K562 (cell line): ENCODE data around the gene LRP2BP. TPM values are rescaled to one million over a fixed set of nuclear protein-coding genes. Genes with fewer than 3 reads are reported as not detected.

Experiments used
- ATF1 ChIP-seq, 2 experiments: fragments of 450-650 bp in 1 of 2; IDR thresholded peaks; 2 replicates each; pipeline ENCODE4 v1.6.1; 2016; ENCODE audit warnings: missing compliant biosample characterization in 1 of 2, missing genetic modification characterization in 1 of 2
- CBFA2T3 ChIP-seq: fragments of 450-650 bp; IDR thresholded peaks from 2 replicates; pipeline ENCODE4 v1.6.1; 2017
- JUND ChIP-seq, 2 experiments: IDR thresholded peaks; 2 replicates in 1 of 2; 3 replicates in 1 of 2; pipeline ENCODE4 v1.6.1; 2011; ENCODE audit warnings: borderline replicate concordance in 2 of 2, low read depth in 2 of 2, low read length in 2 of 2, improper control_type of control experiment in 1 of 2, missing biosample characterization in 1 of 2, missing genetic modification characterization in 1 of 2, missing genetic modification reagents in 1 of 2
- MTF1 ChIP-seq: fragments of 250-450 bp; sonication (Bioruptor Pico); IDR thresholded peaks from 2 replicates; pipeline ENCODE4 v1.9.0; 2021; ENCODE audit warnings: moderate library complexity, mild to moderate bottlenecking, inconsistent platforms, borderline replicate concordance
- PCBP2 ChIP-seq: fragments of 200-400 bp; formaldehyde crosslinking; IDR thresholded peaks from 2 replicates; pipeline ENCODE4 v1.6.1; 2018; ENCODE audit warnings: low read length, low read depth, mild to moderate bottlenecking, moderate library complexity; ENCODE audit not compliant: poor library complexity, severe bottlenecking
- TCF7L2 ChIP-seq: fragments of 150-350 bp; IDR thresholded peaks from 2 replicates; pipeline ENCODE4 v1.6.1; 2016; ENCODE audit warnings: low read depth, mild to moderate bottlenecking, low read length, moderate library complexity
- ZNF12 ChIP-seq: sonication (generic); formaldehyde crosslinking; IDR thresholded peaks from 2 replicates; pipeline ENCODE4 v1.4.0; 2020; ENCODE audit warnings: mild to moderate bottlenecking, missing genetic modification reagents
- ZNF143 ChIP-seq: sonication (generic); formaldehyde crosslinking; IDR thresholded peaks from 2 replicates; pipeline ENCODE4 v1.9.0; 2022; ENCODE audit warnings: mild to moderate bottlenecking, missing genetic modification reagents
- polyA plus RNA-seq, 8 experiments: library from polyadenylated mRNA; depleted of rRNA in 4 of 8; stranded (reverse) in 5 of 8; unstranded in 3 of 8; fragments of >200 nt; fragmentation: Nextera tagmentation in 2 of 8; fragmentation: Illumina TruSeq in 1 of 8; extraction: Ambion mirVana in 2 of 8; extraction: Trizol in 1 of 8; gene quantifications; 2 replicates each; pipeline versions ENCODE4 v1.2.1 to v1.2.3, GENCODE V29; 2011 to 2014; ENCODE audit warnings: inconsistent platforms in 1 of 8, missing spikeins in 1 of 8
- total RNA-seq, 7 experiments: library from RNA; depleted of rRNA in 6 of 7; stranded (reverse); fragments of >200 nt in 6 of 7; fragmentation: Illumina TruSeq in 2 of 7; extraction: Trizol in 2 of 7; gene quantifications; 2 replicates each; pipeline versions ENCODE4 v1.2.1 to v1.2.3, GENCODE V29; 2011 to 2021; ENCODE audit warnings: low replicate concordance in 1 of 7
- TF ChIP-seq, protein P1 (sequence below), 2 experiments: fragments of 450-650 bp; IDR thresholded peaks; 2 replicates each; pipeline ENCODE4 v1.6.1; 2016; ENCODE audit warnings: mild to moderate bottlenecking in 2 of 2, borderline replicate concordance in 1 of 2, low read depth in 1 of 2, moderate library complexity in 1 of 2
- TF ChIP-seq, protein P2 (sequence below): fragments of 200-800 bp; sonication (Bioruptor generic); IDR thresholded peaks from 2 replicates; pipeline ENCODE4 v1.6.1; 2017; ENCODE audit warnings: missing genetic modification characterization, missing compliant biosample characterization

Gene LRP2BP
- total and polyA plus RNA-seq, 9 of the 15 experiments (the other 6 are each of a cell fraction or from before 2014, with no cell fraction given) = 0.42 to 2.1 (median 0.62) TPM

DNA sequence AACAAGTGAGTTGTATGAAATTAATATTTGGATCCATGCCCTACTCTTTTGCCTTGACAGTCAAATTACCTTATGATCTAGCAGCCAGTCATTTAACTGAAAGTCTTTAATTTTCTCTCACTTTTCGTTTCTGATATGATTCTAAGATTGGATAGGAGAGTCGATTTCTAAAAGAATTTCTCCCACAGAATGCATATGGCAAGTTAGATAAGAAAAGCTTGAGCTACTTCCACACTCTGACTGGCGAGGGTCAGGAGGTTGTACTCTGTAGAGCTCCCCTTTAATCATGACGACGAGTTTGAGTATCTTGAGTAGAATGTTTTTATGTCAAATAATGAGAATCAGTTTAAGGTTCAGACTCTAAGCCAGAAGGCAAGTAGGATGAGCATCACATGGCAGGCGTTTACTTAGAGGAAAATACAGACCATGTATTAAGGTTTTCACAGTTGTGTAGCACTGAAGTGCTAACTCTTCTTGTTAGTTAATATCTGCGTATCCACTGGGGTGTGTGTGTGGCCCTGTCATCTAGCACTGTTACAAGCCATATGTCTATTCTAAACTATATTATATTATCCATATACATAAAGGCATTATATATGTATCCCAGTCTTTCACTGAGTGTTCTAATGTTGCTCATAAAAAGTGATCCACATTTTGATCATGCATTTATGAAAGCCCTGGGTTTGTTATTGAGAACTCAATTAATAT, 37.8 kb downstream of the LRP2BP start (continued):
- TF ChIP-seq, protein P1, sequence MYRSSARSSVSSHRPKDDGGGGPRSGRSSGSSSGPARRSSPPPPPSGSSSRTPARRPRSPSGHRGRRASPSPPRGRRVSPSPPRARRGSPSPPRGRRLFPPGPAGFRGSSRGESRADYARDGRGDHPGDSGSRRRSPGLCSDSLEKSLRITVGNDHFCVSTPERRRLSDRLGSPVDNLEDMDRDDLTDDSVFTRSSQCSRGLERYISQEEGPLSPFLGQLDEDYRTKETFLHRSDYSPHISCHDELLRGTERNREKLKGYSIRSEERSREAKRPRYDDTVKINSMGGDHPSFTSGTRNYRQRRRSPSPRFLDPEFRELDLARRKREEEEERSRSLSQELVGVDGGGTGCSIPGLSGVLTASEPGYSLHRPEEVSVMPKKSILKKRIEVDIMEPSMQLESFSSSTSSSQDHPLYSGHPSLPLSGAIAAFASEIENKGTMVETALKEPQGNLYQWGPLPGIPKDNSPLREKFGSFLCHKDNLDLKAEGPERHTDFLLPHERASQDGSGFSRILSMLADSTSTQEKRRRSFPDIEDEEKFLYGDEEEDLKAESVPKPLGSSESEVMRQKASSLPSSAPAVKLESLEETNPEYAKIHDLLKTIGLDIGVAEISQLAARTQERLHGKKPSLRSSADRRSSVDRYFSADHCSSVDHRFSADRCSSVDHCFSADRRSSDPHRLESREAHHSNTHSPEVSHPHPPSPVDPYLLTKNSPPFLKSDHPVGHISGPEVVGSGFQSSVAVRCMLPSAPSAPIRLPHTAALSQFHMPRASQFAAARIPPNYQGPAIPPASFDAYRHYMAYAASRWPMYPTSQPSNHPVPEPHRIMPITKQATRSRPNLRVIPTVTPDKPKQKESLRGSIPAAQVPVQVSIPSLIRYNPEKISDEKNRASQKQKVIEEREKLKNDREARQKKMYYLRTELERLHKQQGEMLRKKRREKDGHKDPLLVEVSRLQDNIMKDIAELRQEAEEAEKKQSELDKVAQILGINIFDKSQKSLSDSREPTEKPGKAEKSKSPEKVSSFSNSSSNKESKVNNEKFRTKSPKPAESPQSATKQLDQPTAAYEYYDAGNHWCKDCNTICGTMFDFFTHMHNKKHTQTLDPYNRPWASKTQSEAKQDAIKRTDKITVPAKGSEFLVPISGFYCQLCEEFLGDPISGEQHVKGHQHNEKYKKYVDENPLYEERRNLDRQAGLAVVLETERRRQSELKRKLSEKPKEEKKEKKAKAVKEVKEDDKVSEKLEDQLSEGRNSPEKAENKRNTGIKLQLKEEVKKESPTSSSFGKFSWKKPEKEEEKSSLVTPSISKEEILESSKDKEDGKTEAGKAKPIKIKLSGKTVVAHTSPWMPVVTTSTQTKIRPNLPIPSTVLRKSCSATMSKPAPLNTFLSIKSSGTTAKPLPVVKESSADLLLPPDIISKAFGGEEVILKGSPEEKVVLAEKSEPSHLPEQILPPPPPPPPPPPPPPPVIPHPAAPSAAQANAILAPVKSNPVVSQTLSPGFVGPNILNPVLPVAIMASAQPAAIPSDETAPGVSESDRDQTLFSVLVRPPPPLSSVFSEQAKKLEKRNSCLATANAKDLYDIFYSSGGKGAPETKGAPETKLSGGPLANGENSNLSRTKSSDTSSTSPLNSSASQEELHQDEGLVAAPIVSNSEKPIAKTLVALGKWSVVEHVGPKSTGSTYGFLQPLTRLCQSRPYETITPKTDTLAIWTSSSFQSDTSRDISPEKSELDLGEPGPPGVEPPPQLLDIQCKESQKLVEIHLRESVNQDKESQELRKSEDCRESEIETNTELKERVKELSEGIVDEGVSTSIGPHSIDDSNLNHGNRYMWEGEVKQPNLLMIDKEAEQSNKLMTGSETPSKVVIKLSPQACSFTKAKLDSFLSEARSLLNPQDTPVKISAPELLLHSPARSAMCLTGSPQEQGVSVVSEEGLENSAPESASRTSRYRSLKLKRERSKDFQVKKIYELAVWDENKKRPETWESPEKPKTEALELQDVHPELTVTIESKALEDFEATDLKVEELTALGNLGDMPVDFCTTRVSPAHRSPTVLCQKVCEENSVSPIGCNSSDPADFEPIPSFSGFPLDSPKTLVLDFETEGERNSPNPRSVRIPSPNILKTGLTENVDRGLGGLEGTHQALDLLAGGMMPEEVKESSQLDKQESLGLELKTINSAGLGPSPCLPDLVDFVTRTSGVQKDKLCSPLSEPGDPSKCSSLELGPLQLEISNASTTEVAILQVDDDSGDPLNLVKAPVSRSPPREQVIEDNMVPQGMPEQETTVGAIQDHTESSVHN (IDR thresholded peaks at IDR 0.05; ENCODE audit: borderline replicate concordance in 1 of 2, low read depth in 1 of 2) = no peak
- no peak for TF ChIP-seq ATF1 (CRISPR knock-in tag; IDR thresholded peaks at IDR 0.05)
- peak; percentile 6; the same call in 1 of the 2 replicates for TF ChIP-seq ATF1 (tag; IDR thresholded peaks at IDR 0.05)
- TF ChIP-seq ZNF12 (CRISPR knock-in tag) = no peak
- TF ChIP-seq CBFA2T3 = peak; percentile 80
- TF ChIP-seq, protein P2, sequence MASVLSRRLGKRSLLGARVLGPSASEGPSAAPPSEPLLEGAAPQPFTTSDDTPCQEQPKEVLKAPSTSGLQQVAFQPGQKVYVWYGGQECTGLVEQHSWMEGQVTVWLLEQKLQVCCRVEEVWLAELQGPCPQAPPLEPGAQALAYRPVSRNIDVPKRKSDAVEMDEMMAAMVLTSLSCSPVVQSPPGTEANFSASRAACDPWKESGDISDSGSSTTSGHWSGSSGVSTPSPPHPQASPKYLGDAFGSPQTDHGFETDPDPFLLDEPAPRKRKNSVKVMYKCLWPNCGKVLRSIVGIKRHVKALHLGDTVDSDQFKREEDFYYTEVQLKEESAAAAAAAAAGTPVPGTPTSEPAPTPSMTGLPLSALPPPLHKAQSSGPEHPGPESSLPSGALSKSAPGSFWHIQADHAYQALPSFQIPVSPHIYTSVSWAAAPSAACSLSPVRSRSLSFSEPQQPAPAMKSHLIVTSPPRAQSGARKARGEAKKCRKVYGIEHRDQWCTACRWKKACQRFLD = no peak
- TF ChIP-seq PCBP2 = no peak
- no peak for TF ChIP-seq TCF7L2
- peak; percentile 16; the same call in 1 of the 2 replicates for TF ChIP-seq JUND (IDR thresholded peaks at IDR 0.05; ENCODE audit: borderline replicate concordance, low read depth, low read length)
- no peak; the same call in 2 of the 3 replicates for TF ChIP-seq JUND (tag; IDR thresholded peaks at IDR 0.05; ENCODE audit: borderline replicate concordance, low read depth, low read length)
- TF ChIP-seq ZNF143 = no peak
- no peak for TF ChIP-seq MTF1
